ES-I3 (cell line): ENCODE measurements around the gene MED17.

Source experiments
- H3K36me3 ChIP-seq: 2 replicates; pipeline ENCODE4 v1.6.1; 2013; ENCODE audit warnings: mild to moderate bottlenecking, low read length, control low read depth, moderate library complexity; ENCODE audit not compliant: insufficient read depth
- H3K4me1 ChIP-seq: 2 replicates; pipeline ENCODE4 v1.6.1; 2013; ENCODE audit warnings: mild to moderate bottlenecking, control low read depth, low read length; ENCODE audit not compliant: insufficient read depth
- H3K9ac ChIP-seq: 2 replicates; pipeline ENCODE4 v1.6.1; 2013; ENCODE audit warnings: low read depth, mild to moderate bottlenecking, low read length, moderate library complexity
- H3K9me3 ChIP-seq: 2 replicates; pipeline ENCODE4 v1.6.1; 2013; ENCODE audit warnings: mild to moderate bottlenecking, low read length, moderate library complexity; ENCODE audit not compliant: control insufficient read depth, insufficient read depth

Gene MED17

GRCh38 chr11:93817426-93818348, 33.6 kb downstream of the MED17 start:
- H3K9me3 ChIP-seq: no peaks in the 10 kb centered on the region; the same call in 1 of the 2 replicates

GRCh38 chr11:93819966-93820695, 36.0 kb downstream of the MED17 start:
- H3K9ac ChIP-seq: no peak overlapping the region
- H3K9me3 ChIP-seq: no peaks in the 10 kb centered on the region; the same call in 1 of the 2 replicates
- peaks cover 12% of the 10 kb centered on the region; the same call in 1 of the 2 replicates for H3K4me1 ChIP-seq
- peaks cover 2% of the 10 kb centered on the region; the same call in 1 of the 2 replicates for H3K36me3 ChIP-seq

More at GRCh38 chr11:93817426-93818348, 33.6 kb downstream of the MED17 start:
- peaks cover 12% of the 10 kb centered on the region; the same call in 1 of the 2 replicates for H3K4me1 ChIP-seq
- no peak overlapping the region for H3K9ac ChIP-seq
- peaks cover 15% of the 10 kb centered on the region for H3K36me3 ChIP-seq

GRCh38 chr11:93820847-93821246, 36.8 kb downstream of the MED17 start:
- H3K9me3 ChIP-seq: no peaks in the 10 kb centered on the region; the same call in 1 of the 2 replicates
- H3K4me1 ChIP-seq: peaks cover 12% of the 10 kb centered on the region; the same call in 1 of the 2 replicates
- no peaks in the 10 kb centered on the region; the same call in 1 of the 2 replicates for H3K36me3 ChIP-seq
- H3K9ac ChIP-seq: no peak overlapping the region

GRCh38 chr11:93821617-93822016, 37.5 kb downstream of the MED17 start:
- H3K36me3 ChIP-seq: no peaks in the 10 kb centered on the region; the same call in 1 of the 2 replicates
- no peaks in the 10 kb centered on the region; the same call in 1 of the 2 replicates for H3K9me3 ChIP-seq

GRCh38 chr11:93822359-93822758, 38.3 kb downstream of the MED17 start:
- Histone ChIP-seq H3K9me3 (no peaks in the 10 kb centered on the region; the same call in 1 of the 2 replicates), H3K36me3 (no peaks in the 10 kb centered on the region; the same call in 1 of the 2 replicates), H3K9ac (no peak overlapping the region), H3K4me1 (peaks cover 12% of the 10 kb centered on the region; the same call in 1 of the 2 replicates)

More at GRCh38 chr11:93821617-93822016, 37.5 kb downstream of the MED17 start:
- H3K4me1 ChIP-seq: peaks cover 12% of the 10 kb centered on the region; the same call in 1 of the 2 replicates
- H3K9ac ChIP-seq: no peak overlapping the region

- H3K9ac ChIP-seq: no peak overlapping the region
- H3K4me1 ChIP-seq: peaks cover 12% of the 10 kb centered on the region; the same call in 1 of the 2 replicates
- H3K9me3 ChIP-seq: no peaks in the 10 kb centered on the region; the same call in 1 of the 2 replicates
- no peaks in the 10 kb centered on the region; the same call in 1 of the 2 replicates for H3K36me3 ChIP-seq
Observed at GRCh38 chr11:93823210-93823609, 39.1 kb downstream of the MED17 start.

- H3K9me3 ChIP-seq: no peaks in the 10 kb centered on the region
- H3K36me3 ChIP-seq: no peaks in the 10 kb centered on the region
- no peak overlapping the region for H3K9ac ChIP-seq
- H3K4me1 ChIP-seq: no peaks in the 10 kb centered on the region
Observed at GRCh38 chr11:93827363-93827762, 43.3 kb downstream of the MED17 start.

GRCh38 chr11:93829598-93829997, 45.5 kb downstream of the MED17 start:
- Histone ChIP-seq H3K4me1 (no peaks in the 10 kb centered on the region), H3K9ac (no peak overlapping the region), H3K36me3 (no peaks in the 10 kb centered on the region), H3K9me3 (no peaks in the 10 kb centered on the region)

DNA sequence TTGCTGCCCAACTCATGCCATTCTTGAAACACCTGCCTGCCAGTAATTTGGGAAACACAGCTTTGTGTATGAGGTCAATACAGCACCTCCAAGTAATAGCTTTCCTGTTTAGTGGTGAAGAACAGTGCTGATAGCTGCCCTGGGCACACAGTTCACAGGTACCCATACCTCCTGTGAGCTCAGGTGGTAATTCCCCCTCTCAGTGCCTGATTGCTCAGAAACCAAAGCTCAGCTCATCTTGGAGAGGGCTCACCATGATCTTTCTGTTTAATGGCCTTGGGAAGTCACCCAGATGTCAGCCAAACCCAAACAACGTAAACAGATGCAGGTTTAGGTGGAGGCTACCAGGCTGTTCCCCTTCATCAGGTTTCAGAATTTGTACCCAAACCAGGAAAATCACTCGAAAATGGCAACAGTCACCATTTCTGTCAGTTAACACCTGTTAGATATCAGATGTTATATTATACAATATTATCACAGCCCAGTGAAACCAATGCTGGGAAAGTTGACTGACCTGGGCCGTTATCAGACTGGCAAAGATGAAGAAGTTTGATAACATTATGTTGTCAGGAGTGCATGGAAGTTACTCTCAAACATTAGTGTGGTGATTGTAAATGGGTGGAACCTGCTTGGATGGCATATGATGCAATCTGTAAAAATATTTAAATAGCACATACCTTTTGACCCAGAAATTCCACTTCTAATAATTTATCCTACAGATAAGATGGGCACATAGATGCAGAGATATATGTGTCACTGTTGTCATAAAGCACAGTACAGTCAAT, 47.5 kb downstream of the MED17 start:
- H3K4me1 ChIP-seq: no peaks in the 10 kb centered on the region

DNA sequence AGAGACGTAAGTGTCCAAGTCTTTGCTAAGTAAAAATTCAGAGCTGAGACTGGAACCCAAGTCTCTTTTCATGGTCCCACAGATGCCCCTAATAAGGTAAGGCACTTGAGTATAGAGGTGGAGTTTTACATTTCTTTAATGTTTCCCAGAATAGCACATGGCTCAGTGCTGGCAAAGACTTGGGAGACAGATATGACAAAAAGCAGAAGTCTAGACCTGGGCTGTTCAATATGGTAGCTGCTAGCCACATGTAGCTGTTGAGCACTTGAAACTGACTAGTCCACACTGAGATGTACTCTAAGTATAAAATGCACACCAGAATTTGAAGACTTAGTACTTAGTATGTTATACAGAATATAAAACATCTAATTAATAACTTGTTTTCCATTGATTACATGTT, 48.7 kb downstream of the MED17 start:
- no peak overlapping the region for H3K9ac ChIP-seq
- H3K4me1 ChIP-seq: no peaks in the 10 kb centered on the region
- no peaks in the 10 kb centered on the region for H3K36me3 ChIP-seq

More for the DNA sequence above, 47.5 kb downstream of the MED17 start:
- Histone ChIP-seq H3K9me3 (no peaks in the 10 kb centered on the region), H3K9ac (no peak overlapping the region), H3K36me3 (no peaks in the 10 kb centered on the region)

GRCh38 chr11:93838967-93839366, 54.9 kb downstream of the MED17 start:
- no peaks in the 10 kb centered on the region; the same call in 1 of the 2 replicates for H3K36me3 ChIP-seq
- no peaks in the 10 kb centered on the region for H3K4me1 ChIP-seq
- H3K9me3 ChIP-seq: no peaks in the 10 kb centered on the region
- no peak overlapping the region for H3K9ac ChIP-seq

More for the DNA sequence above, 48.7 kb downstream of the MED17 start:
- H3K9me3 ChIP-seq: no peaks in the 10 kb centered on the region

DNA sequence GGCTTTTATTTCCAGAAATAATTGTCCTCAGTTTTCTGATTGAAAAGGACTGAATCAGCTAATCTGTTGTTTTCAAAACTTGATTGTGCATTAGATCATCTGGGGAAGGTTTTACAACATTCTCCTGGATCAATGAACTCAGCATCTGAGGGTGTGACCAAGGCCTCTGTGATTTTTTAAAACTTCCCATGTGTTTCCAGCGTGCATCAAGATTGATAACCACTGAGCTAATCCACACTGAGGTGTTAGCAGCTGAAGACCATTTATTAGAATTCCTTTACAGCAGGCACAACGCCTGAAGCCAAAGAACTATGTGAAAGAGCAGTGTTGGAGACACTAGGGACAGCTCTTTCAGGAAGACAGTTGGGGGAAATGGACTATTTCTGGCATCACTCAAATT, 56.1 kb downstream of the MED17 start:
- Histone ChIP-seq H3K36me3 (no peaks in the 10 kb centered on the region; the same call in 1 of the 2 replicates), H3K4me1 (0 out of 2 replicates have a peak, but pooled peaks cover 5% of the 10 kb centered on the region), H3K9ac (no peak overlapping the region), H3K9me3 (no peaks in the 10 kb centered on the region)

GRCh38 chr11:93840981-93841380, 56.9 kb downstream of the MED17 start:
- Histone ChIP-seq H3K9ac (no peak overlapping the region), H3K36me3 (no peaks in the 10 kb centered on the region; the same call in 1 of the 2 replicates), H3K4me1 (0 out of 2 replicates have a peak, but pooled peaks cover 5% of the 10 kb centered on the region), H3K9me3 (no peaks in the 10 kb centered on the region)
